Liver (tissue), 3 donors: Measurements from ENCODE around the gene ESRRA.

Experiments used
- CTCF ChIP-seq: fragments of 150-350 bp; IDR thresholded peaks from 2 replicates; pipeline ENCODE4 v1.5.1; 2017; ENCODE audit warnings: improper control_type of control experiment, low read depth, low read length; ENCODE audit not compliant: missing input control
- FOXA1 ChIP-seq: IDR thresholded peaks from 2 replicates; pipeline ENCODE4 v1.6.1; 2016; ENCODE audit warnings: antibody characterized with exemption
- JUND ChIP-seq, 2 donors: IDR thresholded peaks; 2 replicates each; pipeline ENCODE4 v1.6.1; 2016; ENCODE audit warnings: antibody characterized with exemption in 2 of 2
- RAD21 ChIP-seq, 2 donors: IDR thresholded peaks; 2 replicates each; pipeline ENCODE4 v1.6.1; 2016; ENCODE audit warnings: antibody characterized with exemption in 2 of 2, mild to moderate bottlenecking in 2 of 2
- REST ChIP-seq: IDR thresholded peaks from 2 replicates; pipeline ENCODE4 v1.6.1; 2016; ENCODE audit warnings: antibody characterized with exemption, mild to moderate bottlenecking
- YY1 ChIP-seq: IDR thresholded peaks from 2 replicates; pipeline ENCODE4 v1.6.1; 2016; ENCODE audit warnings: antibody characterized with exemption, mild to moderate bottlenecking
- donor health status: healthy.
- donor health status: healthy.

- TF ChIP-seq CTCF (no peak), RAD21 (IDR thresholded peaks at IDR 0.05) (no peak), REST (no peak), JUND (IDR thresholded peaks at IDR 0.05) (no peak), YY1 (no peak), FOXA1 (no peak)
Measured at GRCh38 chr11:64342869-64343745, 37.8 kb downstream of the ESRRA start.
